GM10847 (cell line): ENCODE measurements around the gene MCCC1.

Source experiments
- POLR2A ChIP-seq: IDR thresholded peaks from 2 replicates; pipeline ENCODE4 v1.6.1; 2011; ENCODE audit not compliant: insufficient read length; ENCODE audit errors: extremely low read depth

Gene MCCC1

DNA sequence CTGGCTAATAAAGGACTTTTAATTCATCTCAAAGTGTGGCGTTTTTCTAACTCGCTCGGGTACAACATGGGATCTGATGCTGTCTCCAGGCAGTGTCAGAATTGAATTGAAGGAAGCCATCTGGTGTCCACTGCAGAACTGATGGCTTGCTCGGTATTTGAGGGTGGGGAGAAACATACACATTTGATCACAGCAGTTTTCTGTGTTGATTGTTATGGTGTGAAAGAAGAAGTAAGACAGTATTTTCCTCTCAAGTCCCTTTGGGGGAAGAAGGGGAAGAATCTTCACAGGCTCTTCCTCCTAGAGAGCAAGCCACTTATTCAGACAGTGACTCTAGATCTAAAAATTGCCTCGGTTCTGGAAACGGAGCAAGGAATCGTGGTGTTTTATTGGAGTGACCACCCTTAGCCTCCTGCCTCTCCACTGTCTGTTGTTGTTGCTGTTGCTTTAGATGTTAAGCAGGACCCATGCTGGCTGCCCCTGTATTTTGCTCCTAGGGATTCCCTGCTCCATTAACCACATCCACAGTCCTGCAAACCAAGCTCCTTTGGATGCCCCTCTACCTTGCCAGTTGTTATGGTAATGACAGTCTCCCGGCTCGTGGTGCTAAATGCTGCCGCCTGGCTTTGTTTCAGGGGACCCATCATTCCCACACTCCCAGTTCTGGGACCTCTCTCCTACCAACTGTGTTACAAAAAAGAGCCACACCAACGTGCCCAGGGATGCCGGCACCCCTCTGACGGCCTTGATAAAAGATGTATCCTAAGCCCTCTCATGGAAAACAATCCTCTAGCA, 15.3 kb upstream of the MCCC1 start:
- no peak for TF ChIP-seq POLR2A

- TF ChIP-seq POLR2A: no peak
Measured at GRCh38 chr3:183108470-183108869, 9.2 kb upstream of the MCCC1 start.

- TF ChIP-seq POLR2A: no peak
Measured at GRCh38 chr3:183108001-183108449, 8.7 kb upstream of the MCCC1 start.

DNA sequence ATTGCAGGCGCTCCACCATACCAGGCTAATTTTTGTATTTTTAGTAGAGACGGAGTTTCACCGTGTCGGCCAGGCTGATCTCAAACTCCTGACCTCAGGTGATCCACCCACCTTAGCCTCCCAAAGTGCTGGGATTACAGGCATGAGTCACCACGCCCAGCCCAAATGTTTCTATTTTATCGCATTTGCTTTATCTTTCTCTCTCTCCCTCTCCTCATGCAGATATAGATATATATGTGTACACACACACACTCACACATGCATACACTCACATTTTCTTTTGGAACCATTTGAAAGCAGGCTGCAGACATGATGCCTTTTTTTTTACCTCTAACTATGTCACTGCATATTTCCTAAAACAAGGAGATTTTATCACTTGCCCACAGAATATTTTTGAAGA, 7.3 kb upstream of the MCCC1 start:
- TF ChIP-seq POLR2A: no peak

- no peak for TF ChIP-seq POLR2A
Measured at GRCh38 chr3:183100376-183100775, 1.1 kb upstream of the MCCC1 start.

DNA sequence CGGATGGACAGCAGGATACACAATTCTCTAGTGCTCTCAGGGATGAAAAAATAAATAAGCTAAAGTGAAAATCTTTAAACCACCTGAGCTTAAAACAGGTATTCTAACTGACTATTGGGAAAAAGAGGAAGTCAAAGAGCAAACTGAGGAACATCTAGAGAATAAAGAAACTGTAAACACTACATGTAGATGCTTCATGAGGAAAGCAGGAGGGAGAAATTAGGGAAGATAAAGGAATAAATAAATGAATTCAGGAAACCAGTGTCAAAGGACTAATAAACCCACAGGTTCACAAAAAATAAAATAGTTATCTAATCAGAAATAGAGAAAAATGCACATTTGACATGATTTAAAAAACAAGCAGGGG, 525 bp upstream of the MCCC1 start:
- TF ChIP-seq POLR2A: no peak

GRCh38 chr3:183098536-183099025, 715 bp downstream of the MCCC1 start:
- no peak for TF ChIP-seq POLR2A

- no peak for TF ChIP-seq POLR2A
Measured at GRCh38 chr3:183094711-183095110, 4.6 kb downstream of the MCCC1 start.

GRCh38 chr3:183092256-183092655, 7.0 kb downstream of the MCCC1 start:
- TF ChIP-seq POLR2A: no peak

- no peak for TF ChIP-seq POLR2A
Measured at GRCh38 chr3:183087184-183087583, 12.1 kb downstream of the MCCC1 start.

- no peak for TF ChIP-seq POLR2A
Measured at GRCh38 chr3:183085634-183086390, 13.5 kb downstream of the MCCC1 start.

GRCh38 chr3:183082355-183082915, 16.9 kb downstream of the MCCC1 start:
- TF ChIP-seq POLR2A: no peak

DNA sequence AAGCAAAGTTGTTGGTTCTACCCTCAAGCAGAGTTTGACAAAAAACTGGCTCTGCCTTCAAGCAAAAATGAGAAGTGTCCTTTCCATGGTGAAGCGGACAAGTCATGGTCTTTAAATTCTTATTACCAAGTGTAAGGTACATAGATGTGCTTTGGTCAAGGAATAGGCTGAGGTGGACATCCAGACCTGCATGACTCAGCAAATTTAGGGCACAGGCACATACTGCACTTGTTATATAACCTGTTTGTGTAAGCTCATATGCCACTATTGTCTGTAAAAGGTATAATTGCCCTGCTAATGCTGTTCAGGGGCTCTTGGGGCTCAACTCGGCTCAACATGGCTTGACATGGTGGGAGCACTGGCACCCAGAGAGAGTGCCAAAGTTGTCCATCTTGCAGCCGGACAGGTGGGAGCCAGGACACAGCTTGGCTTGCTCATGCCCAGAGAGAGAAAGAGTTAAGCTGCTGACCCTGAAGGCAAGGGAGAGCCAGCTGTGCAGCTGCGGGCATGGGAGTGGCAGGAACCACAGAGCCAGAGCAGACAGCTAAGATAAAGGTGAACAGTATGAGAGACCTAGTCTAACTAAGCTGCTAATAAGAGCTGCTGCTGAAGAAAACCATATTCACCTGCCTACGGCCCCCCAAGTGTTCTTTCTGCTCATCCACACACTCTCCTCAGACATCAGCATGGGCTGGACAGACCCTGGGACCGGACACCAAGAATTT, 17.7 kb downstream of the MCCC1 start:
- TF ChIP-seq POLR2A: no peak

DNA sequence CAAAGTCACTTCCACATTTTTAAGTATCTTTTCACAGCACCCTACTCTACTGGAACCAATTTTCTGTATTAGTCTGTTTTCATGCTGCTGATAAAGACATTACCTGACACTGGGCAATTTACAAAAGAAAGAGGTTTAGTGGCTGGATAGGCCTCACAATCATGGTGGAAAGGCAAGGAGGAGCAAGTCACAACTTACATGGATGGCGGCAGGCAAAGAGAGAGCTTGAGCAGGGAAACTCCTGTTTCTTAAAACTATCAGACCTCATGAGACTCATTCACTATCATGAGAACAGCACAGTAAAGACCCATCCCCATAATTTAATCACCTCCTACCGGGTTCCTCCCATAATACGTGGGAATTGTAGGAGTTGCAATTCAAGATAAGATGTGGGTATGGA, 18.7 kb downstream of the MCCC1 start:
- TF ChIP-seq POLR2A: no peak

DNA sequence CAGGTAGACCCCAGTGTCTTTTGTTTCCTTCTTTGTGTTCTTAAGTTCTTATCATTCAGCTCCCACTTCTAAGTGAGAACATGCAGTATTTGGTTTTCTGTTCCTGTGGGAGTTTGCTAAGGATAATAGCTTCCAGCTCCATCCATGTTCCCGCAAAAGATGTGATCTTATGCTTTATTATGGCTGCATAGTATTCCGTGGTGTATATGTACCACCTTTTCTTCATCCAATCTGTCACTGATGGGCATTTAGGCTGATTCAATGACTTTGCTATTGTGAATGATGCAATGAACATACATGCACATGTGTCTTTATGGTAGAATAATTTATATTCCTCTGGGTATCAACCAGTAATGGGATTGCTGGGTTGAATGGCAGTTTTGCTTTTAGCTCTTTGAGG, 24.4 kb downstream of the MCCC1 start:
- TF ChIP-seq POLR2A: no peak
